ENCODE measurements around the gene SLC25A13.

Gene SLC25A13

GRCh38 chr7:96143495-96144259 is 178.2 kb downstream of the SLC25A13 start:
- no peak for DNase-seq

- no peak for DNase-seq
Measured at GRCh38 chr7:96136600-96137239, 185.2 kb downstream of the SLC25A13 start.

GRCh38 chr7:96135241-96135640 is 186.7 kb downstream of the SLC25A13 start:
- DNase-seq, result no peak

GRCh38 chr7:96131525-96131924 is 190.4 kb downstream of the SLC25A13 start:
- DNase-seq, result no peak

- no peak for DNase-seq
Measured at GRCh38 chr7:96127746-96128145, 194.2 kb downstream of the SLC25A13 start.

DNA sequence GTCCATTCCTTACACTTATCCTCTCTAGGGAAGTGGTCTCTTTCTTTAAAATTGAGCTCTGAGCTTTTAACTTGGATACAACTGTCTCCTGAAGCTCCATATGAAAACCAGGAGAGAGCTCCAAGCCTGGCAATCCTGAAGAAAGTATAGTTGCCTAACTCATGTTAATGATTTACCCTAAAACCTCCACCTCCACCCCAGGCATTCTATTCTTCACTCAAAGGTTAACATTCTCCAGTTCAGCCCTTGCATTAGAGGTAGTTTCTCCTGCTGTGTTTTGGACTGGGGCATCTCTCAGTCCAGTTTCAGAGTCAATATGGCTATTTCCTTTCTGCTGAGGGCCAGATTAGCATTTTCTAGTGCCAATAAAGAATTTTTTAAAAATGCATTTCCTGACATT is 195.5 kb downstream of the SLC25A13 start:
- DNase-seq, result no peak

DNA sequence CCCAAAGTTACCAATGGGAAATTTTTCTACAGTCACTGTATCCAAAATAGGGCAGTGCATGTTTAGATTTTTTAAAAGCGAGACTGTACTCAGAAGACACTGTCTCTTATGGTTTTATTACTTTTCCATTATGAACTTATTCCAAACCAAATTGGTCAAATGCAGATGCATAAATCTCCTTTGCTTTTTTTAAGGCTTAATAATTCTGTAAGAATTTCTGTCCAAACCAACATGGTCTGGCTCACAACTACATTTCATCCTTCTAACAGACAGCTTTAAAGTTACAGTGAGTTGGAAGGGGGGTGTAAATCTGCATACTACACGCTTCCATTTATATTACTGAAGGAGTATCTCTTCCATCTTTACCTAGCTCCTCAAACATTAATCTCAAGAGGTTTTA is 199.2 kb downstream of the SLC25A13 start:
- DNase-seq, result no peak

DNA sequence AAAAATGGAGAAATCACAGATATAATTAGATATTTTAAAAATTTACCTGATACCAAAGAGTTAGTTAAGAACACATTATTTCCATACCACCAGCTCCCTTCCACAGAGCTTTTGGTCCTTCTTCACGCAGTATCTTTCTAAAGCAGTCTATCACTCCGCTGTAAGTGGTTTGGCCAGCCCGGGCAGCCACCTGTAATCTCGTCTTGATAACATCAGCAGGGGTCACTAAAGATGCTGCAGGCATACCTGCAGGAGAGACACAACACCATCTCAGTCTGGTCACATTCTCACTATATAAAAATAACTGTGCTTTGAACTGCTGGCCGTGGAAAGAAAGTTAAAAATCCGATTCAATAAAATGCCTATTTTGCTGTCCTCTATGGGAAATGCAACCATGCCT is 200.1 kb downstream of the SLC25A13 start:
- DNase-seq, result no peak

DNA sequence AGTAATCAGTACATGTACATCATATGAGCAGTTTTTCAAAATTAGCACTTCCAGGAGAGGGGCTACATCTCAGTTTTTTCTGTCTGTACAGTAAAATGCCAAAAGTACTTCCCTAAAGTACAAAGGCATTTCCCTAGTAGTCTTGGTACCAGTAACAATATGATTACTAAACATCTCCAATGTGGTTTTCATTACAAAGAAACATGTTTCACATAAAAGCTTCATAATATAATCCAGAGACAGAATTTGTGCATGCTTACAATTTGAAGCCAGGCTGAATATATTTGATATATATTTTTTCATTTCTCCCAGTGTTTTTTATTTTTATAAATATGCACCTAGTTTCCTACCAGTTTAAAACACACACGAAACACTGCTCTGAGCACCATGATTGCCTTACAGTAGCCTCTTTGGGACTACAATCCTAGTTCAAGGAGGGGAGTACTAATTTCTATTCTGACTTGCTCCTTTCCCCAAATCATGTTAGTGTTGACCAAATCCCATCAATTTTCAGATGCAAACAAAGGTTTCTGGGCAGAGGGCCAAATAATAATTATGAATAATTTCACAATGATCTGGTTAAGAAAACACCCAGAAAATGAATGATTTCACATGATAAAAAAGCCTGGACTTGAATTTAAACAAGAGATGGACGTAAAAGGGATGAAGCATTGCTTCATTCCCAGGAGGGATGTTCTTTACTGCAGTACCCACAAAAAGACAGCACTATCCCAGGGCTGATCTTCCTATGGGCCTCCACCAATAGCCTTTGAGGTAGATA is 201.3 kb downstream of the SLC25A13 start:
- no peak for DNase-seq

GRCh38 chr7:96118449-96119001 is 203.4 kb downstream of the SLC25A13 start:
- DNase-seq, result no peak

DNA sequence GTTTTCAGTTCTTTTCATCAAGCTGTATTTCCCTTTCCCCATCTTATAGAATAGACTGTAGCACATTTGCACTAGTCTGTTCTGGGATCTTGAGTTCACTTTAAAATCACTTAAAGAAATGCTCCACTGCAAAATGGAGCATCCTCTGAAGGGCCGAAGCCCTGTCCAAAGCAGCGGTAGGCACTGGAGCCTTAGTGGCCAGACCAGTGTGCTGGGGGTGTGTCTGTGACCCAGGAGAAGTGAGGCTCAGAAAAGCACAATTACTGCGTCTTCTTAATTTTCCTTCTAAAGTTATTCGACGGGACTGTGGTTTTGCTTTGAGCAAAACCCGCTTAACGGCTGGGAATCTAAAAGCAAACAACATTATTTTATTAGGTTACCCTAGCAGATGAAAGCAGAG is 205.7 kb downstream of the SLC25A13 start:
- DNase-seq, result no peak

GRCh38 chr7:96114190-96114589 is 207.7 kb downstream of the SLC25A13 start:
- no peak for DNase-seq

GRCh38 chr7:96111405-96111804 is 210.5 kb downstream of the SLC25A13 start:
- no peak for DNase-seq

DNA sequence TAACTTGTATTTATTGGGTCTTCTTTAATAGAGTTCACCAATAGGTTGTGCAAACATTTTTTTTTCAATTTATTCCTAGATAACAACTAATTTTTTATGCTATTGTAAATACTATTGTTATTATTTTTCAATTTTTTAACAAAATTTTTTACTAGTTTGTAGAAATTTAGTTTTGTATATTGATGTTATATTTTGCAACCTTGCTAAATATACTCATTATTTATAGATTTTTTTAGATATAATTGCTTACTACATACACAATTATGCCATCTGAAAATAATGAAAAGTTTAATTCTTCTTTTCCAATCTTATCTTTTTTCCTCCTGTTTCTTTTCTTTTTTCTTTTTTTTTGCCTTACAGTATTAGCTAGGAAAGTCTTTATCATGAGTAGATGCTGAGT is 216.9 kb downstream of the SLC25A13 start:
- DNase-seq, result no peak

GRCh38 chr7:96102096-96102811 is 219.6 kb downstream of the SLC25A13 start:
- no peak for DNase-seq

DNA sequence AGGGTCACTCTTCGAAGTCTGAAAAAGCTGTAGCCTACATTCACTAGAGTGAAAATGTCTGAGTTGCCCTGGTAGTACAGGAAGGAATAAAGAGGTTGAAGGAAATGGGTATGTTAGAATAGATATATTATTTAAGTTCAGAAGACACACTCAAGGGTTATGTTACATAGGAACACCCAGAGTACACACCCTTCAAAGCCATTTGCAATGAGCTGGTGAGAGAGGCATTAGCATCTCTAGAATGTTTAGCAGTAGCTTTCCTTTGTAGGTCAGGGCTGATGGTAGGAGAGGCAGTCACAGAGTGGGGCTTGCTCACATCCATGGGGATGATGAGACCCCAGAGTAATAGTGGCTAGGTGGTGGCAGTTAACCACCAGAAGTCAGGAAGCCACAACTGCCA is 221.2 kb downstream of the SLC25A13 start:
- no peak for DNase-seq

- DNase-seq, result no peak
Measured at GRCh38 chr7:96097835-96098234, 224.1 kb downstream of the SLC25A13 start.

GRCh38 chr7:96093435-96093834 is 228.5 kb downstream of the SLC25A13 start:
- no peak for DNase-seq

GRCh38 chr7:96090756-96091155 is 231.1 kb downstream of the SLC25A13 start:
- DNase-seq, result no peak

- no peak for DNase-seq
Measured at GRCh38 chr7:96089511-96089910, 232.4 kb downstream of the SLC25A13 start.

DNA sequence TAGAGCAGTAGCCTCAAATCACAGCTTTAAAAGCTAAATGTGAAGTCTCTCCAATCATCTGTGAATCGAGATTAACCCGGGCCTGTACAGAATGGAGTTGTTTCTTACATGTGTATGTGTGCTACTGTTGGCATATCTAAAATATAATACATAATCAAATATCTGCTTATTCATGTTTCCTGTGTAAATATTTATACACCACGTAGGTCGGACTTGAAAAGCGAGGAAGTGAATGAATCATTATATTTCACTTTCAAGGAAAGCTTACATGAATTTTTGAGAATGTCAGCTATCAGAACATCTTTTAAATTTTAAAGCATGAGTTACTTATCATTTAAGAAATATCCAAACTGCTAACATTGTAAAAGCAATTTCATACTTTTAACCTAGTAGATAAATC is 233.3 kb downstream of the SLC25A13 start:
- no peak for DNase-seq

GRCh38 chr7:96085953-96086352 is 235.9 kb downstream of the SLC25A13 start:
- DNase-seq, result no peak
